ENCODE results near the gene TBCK.
"Not testable (repeated sequence)": the region's sequence is repeated elsewhere in the genome, so short reads cannot be mapped to it uniquely, and the experiment has no call there.

The TBCK gene

DNA sequence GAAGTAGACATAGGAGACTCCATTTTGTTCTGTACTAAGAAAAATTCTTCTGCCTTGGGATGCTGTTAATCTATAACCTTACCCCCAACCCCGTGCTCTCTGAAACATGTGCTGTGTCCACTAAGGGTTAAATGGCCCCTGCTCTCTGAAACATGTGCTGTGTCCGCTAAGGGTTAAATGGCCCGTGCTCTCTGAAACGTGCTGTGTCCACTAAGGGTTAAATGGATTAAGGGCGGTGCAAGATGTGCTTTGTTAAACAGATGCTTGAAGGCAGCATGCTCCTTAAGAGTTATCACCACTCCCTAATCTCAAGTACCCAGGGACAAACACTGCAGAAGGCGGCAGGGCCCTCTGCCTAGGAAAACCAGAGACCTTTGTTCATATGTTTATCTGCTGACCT is 5.8 kb upstream of the TBCK start:
- DNase-seq (ENCODE audit: low read depth in 3 of 3), result not testable (repeated sequence)

GRCh38 chr4:106321168-106321567 is 5.2 kb upstream of the TBCK start:
- DNase-seq (ENCODE audit: low read depth in 3 of 3), result not testable (repeated sequence)

DNA sequence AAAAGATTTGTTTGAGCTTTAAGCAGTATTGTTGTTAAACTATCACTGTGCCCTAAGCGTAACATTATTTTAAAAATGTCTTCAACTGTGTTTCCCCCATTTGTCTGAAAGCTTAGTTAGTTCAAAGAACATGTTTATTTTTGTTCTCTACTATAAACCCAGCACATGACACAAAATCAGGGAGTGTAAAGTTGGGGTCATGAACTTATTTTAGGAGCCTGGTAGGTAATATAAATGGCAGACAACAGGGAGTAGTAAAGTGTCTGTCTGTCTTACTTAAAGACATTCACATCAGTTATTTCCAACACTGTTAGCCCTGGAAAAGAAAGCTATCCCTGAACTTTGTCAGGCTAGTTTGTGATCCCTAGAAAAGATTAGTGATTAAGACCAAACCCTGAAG is 4.2 kb upstream of the TBCK start:
- no peak for DNase-seq (ENCODE audit: low read depth in 3 of 3)

DNA sequence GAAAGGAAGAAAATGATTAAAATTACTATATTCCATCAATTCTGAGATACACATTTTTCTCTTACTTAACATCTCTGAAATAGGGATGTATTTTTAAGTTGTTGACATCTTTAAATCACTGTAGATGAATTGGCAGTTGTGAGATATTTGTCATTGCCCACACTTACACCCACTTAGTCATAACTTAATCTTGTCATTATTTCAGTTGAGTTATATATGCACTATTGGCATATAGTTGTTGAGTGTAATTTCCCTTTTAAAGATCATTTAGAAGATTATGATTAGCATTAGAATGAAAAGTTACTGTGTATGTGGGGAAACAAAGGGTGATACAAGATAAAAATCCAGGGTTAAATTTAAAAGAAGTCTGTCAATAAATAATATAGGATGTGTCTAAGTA is 2.5 kb upstream of the TBCK start:
- DNase-seq (ENCODE audit: low read depth in 3 of 3), result no peak

DNA sequence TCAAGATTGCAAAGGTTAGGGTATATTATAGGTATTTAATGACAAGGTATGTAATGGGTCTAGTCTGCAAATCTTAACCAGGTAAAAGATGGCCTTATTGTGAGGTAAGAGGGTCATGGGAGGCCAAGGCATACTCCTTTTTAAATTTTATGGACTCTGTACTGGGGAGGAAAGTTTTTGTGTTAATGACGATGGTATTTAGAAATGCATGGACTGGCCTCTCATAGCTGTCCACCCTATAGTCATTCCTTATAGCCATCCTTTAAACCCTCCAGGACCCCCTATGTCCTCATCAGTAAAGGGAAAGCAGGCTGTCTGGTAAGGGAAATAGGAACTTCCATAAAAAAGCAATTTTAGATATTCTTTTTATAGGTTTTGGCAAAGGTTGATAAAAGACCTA is 1.8 kb upstream of the TBCK start:
- DNase-seq (ENCODE audit: low read depth in 3 of 3), result no peak

- no peak for DNase-seq (ENCODE audit: low read depth in 3 of 3)
These were observed 882 bp upstream of the TBCK start for GRCh38 chr4:106316773-106317409.

GRCh38 chr4:106315476-106315967 is 487 bp downstream of the TBCK start:
- DNase-seq (ENCODE audit: low read depth in 3 of 3), result peak; percentile 21 to 32 (median 23)

DNA sequence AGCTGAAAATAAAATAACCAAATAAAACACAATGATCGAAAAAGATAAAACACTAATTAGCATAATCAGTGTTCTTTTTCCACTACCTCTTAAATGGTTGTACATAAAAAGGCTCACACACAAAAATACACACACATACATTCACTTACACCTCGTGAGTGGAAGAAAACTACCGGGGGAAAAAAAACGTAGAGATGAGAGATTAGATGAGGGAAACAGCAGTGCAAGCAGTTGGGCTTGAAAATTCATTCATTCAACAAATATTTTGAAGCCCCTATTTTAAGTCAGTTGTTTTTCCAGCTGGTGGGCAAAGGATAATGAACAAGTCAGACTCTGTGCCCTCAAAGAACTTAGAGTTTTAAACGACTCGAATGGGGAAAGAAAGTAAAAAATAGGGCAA is 1.0 kb downstream of the TBCK start:
- DNase-seq (ENCODE audit: low read depth in 3 of 3), result no peak

DNA sequence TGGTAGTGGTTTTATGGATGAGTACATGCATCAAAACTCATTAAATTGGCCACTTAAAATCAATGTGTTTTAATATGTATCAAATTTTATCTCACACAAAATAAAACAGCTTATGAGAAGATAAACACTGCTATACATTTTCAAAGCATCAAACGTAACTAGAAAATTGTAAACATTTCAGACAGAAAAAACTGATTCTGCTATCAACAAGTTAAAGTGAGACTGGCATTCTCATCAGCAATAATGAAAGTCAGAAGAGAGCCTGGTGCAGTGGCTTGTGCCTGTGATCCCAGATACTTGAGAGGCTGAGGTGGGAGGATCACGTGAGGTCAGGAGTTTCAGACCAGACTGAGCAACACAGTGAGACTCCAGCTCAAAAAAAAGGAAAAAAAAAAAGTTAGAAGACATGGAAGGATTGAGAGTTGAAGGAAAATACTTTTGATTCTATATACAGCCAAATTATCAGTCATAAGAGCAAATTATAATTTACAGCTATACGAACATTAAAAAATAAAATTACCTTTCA is 2.9 kb downstream of the TBCK start:
- DNase-seq (ENCODE audit: low read depth in 3 of 3), result no peak

GRCh38 chr4:106312377-106312776 is 3.6 kb downstream of the TBCK start:
- DNase-seq (ENCODE audit: low read depth in 3 of 3), result no peak

DNA sequence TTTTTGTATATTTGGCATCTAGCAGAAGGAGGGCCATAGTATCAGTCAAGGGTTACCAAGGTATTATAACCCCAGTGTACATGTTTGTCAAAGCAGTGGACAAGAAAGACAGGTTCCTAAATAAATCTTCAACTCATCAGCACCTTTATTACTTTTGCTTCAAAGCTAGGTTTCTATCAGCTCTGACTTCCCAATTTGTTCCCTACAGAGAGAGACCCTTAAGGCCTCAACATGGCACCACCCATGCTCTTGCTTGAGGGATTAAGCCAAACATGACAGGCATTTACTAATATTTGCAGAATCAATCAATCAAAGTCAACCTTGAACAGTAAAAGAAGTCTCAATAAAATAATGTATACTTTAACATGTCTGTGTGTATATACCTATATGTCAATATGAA is 9.4 kb downstream of the TBCK start:
- no peak for DNase-seq (ENCODE audit: low read depth in 3 of 3)

- DNase-seq (ENCODE audit: low read depth in 3 of 3), result no peak
These were observed 10.5 kb downstream of the TBCK start for GRCh38 chr4:106305435-106306055.

GRCh38 chr4:106304632-106305031 is 11.4 kb downstream of the TBCK start:
- DNase-seq (ENCODE audit: low read depth in 3 of 3), result no peak

DNA sequence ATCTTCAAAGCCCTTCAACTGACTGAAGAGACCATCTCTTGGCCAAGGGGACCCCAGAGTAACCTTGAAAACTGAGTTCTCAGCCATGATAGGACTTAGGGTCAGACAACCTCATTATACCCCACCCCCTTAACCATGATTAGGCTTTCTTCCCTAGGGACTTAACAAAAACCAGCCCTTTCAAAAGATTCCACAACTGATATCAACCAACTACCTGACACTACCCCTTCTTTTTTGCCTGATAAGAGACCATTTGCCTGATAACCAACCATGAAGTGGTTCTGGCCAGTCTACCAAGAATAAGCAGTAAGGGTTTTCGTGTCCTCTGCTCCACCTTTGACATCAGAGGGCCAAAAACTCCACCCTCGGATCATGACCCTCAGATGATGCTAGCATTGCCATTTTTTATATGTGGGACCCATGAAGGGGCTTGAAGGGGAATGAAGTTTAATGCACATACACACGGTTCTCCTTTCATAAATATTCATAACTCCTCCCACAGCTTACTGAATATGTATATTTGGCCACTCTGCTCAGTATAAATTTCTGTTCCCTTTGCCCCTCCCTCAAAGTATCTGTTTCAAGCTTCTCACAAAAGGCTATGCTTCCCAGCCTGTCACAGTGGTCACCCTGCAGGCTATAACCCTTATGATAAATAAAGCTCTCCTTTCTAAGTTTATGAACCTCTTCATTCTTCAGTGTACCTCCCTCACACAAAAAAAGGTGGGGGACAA is 12.3 kb downstream of the TBCK start:
- DNase-seq (ENCODE audit: low read depth in 3 of 3), result no peak

DNA sequence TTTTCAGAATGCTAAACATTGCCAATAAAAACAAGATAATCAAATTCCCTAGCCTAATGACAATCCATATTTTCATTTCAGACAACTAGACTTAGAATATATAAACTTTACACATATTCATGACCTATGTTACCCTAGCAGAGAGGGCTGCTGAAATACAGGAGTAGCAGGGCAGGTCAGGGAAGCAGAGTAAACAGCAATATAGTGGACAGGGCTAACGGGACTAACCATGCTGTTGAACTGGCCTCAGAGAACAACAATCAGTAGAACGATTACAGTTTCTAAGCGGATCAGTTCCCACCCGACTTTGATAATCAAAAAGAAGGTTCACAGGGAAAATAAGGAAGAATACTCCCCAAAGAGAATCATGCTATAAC is 14.0 kb downstream of the TBCK start:
- DNase-seq (ENCODE audit: low read depth in 3 of 3), result no peak

DNA sequence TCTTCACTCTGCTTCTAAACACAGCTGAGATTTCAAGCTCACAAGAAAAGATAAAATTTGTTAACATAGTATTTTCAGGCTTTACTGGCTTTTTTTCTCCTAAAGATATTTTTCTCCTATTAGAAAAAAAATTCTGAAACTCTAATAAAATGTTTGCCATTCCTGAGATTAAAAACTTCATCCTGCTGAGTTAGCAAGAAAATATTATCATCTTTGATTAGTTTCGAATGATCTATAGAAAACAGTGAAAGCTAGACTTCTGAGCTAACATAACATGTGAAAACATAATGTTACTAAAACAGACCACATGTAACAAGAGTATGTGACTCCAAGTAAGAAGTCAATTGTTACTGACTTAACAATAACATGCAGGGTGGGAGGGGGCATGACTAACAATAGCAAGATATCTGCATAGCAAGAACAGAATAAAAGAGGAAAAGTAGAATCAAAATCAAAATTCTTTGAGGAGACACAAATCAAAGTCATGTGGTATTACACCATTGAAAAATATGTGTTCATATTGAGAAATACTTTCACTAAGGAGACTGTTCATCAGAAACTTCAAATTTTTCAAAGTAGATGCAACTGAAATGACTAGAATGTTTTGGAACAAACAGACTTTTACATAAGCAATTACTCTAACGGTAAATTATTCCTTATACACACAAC is 14.5 kb downstream of the TBCK start:
- DNase-seq (ENCODE audit: low read depth in 3 of 3), result no peak

- no peak for DNase-seq (ENCODE audit: low read depth in 3 of 3)
These were observed 16.0 kb downstream of the TBCK start for GRCh38 chr4:106299977-106300376.

DNA sequence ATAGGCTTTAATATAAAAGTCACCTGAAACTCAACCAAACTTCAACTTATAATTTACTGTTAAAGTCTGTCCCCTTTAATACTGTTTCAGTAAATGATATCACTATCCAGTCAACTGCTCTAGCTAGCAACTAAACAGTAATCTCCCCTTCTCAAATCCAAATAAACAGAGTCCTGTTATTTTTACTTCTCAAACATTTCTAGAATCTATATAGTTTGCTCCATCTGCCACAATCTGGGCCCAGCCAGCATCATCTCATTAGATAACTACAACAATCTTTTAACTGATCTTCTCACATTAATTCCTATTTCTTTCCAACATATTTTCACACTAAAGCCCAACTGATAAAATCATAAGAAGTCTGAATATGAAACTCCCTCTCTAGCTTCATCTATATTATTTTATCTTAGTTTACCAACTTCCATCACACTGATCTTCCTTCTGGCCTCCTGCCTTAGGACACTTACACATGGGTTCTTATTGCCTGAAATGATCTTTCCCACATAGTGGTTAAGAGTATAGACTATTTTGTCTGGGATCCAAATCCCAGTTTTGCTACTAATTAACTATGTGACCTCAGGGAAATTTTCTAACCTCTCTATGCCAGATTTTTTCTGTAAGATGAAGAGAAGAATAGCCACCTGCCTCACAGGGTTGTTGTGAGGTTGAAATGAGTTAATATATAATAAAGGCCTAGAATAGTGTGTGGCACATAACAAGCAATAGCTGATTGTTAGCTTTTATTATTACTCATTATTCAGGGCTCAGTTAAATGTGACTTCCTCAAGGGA is 18.6 kb downstream of the TBCK start:
- no peak for DNase-seq (ENCODE audit: low read depth in 3 of 3)

- DNase-seq (ENCODE audit: low read depth in 3 of 3), result no peak
These were observed 21.9 kb downstream of the TBCK start for GRCh38 chr4:106294062-106294461.

GRCh38 chr4:106291678-106292077 is 24.3 kb downstream of the TBCK start:
- DNase-seq (ENCODE audit: low read depth in 3 of 3), result no peak

DNA sequence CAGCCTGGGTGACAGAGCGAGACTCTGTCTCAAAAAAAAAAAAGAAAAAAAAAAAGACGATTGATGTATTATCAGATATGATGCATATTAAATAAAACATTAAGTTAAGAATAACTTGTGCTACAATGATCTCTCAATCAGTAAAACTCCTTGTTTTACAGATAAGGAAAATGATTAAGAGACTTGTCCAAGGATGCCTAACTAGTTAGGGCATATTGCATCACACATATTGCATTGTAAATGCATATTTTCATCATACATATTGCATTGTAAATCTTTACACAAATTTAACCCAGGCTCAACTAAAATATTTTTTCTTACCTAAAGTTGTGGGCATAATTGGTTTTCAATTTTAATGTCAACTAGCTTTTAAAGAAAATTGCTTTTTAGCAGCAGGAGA is 26.3 kb downstream of the TBCK start:
- no peak for DNase-seq (ENCODE audit: low read depth in 3 of 3)
